GM18907 (cell line): ENCODE data around the gene FAAP20.

Experiments
- ATAC-seq: cut with Tn5 transposase; IDR thresholded peaks from one replicate; pipeline ENCODE4 v1.9.1; 2021; ENCODE audit warnings: mild to moderate bottlenecking, moderate library complexity; ENCODE audit not compliant: unreplicated experiment

Gene FAAP20

GRCh38 chr1:2180297-2181245, 14.0 kb downstream of the FAAP20 start:
- ATAC-seq = no peak

- ATAC-seq = no peak
Observed at GRCh38 chr1:2179283-2180013, 15.1 kb downstream of the FAAP20 start.

GRCh38 chr1:2178875-2179274, 15.7 kb downstream of the FAAP20 start:
- no peak for ATAC-seq

GRCh38 chr1:2177946-2178538, 16.5 kb downstream of the FAAP20 start:
- ATAC-seq = no peak

GRCh38 chr1:2177541-2177940, 17.0 kb downstream of the FAAP20 start:
- ATAC-seq = no peak

GRCh38 chr1:2176615-2177014, 18.0 kb downstream of the FAAP20 start:
- no peak for ATAC-seq

- ATAC-seq = no peak
Observed at GRCh38 chr1:2175681-2176454, 18.7 kb downstream of the FAAP20 start.

- ATAC-seq = no peak
Observed at GRCh38 chr1:2175055-2175414, 19.5 kb downstream of the FAAP20 start.

- no peak for ATAC-seq
Observed at GRCh38 chr1:2174348-2175054, 20.1 kb downstream of the FAAP20 start.

GRCh38 chr1:2173546-2174347, 20.8 kb downstream of the FAAP20 start:
- ATAC-seq = no peak

GRCh38 chr1:2172551-2173146, 21.9 kb downstream of the FAAP20 start:
- ATAC-seq = no peak

GRCh38 chr1:2172012-2172411, 22.6 kb downstream of the FAAP20 start:
- no peak for ATAC-seq

- ATAC-seq = no peak
Observed at GRCh38 chr1:2170211-2170610, 24.4 kb downstream of the FAAP20 start.

GRCh38 chr1:2169200-2169836, 25.3 kb downstream of the FAAP20 start:
- no peak for ATAC-seq

GRCh38 chr1:2168535-2168934, 26.0 kb downstream of the FAAP20 start:
- no peak for ATAC-seq

- ATAC-seq = no peak
Observed at GRCh38 chr1:2168090-2168489, 26.5 kb downstream of the FAAP20 start.

GRCh38 chr1:2166695-2167094, 27.9 kb downstream of the FAAP20 start:
- no peak for ATAC-seq

- no peak for ATAC-seq
Observed at GRCh38 chr1:2166254-2166653, 28.3 kb downstream of the FAAP20 start.

- ATAC-seq = no peak
Observed at GRCh38 chr1:2165646-2166045, 28.9 kb downstream of the FAAP20 start.
